Measurements from ENCODE around the gene SPINK4.

The SPINK4 gene

DNA sequence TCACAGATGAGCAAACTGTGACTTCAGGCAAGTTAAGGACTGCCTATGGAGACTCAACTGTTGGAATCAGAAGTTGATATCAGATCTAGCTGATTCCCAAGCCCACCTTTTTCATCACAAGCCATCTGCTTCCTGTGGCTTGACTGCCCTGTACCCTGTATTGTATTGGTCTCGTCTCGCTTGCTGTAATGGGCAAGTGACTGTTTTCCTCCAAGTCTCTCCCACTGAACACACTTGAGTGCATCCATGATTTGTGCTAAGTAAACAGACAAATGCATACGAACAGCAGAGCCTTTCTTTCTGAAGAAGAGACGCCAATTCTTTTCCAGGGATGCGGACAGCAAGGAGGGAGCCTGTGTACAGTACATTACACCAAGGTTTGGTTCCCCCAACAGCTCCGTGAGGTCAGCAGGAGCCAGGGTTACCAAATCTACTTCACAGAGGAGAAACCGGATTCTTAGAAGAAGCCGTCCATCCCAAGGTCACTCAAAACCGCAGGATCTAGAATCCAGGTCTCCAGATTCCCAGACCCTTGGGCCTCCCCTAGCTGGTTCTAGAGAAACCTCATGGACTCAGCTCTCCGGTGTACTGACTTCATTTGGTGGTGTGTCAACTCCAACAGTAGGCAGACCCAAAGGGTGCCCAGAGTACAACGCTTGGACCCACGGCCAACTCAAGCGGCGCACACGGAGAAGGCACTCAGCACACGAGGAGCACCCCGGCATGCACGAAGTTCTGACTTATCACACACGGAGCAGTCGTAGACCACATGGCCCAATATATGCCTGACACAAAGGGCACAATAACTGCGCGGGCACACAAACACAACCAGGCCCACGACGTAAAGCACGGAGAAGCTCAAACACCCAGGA is 23.4 kb downstream of the SPINK4 start:
- no peak for DNase-seq

DNA sequence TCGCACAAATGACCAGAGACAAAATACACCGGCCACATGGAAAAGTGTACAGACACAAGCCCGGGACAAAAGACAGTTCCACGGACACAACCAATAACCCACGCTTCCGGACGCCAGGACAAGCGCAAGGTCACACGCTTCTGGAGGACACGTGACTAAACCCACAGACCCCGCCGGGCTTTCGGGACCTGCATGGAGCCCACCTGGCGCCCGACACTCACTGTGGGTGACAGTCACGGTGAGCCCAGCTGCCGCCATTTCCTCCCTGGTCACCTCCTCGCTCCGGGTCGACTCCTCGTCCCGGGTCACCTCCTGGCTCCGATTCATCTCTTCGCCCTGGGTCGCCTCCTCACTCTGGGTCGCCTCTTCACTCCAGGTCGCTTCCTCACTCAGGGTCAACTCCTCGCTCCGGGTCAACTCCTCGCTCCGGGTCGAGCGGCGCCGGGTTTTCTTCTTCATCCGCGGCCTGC is 24.1 kb downstream of the SPINK4 start:
- no peak for DNase-seq

GRCh38 chr9:33264473-33265177 is 24.7 kb downstream of the SPINK4 start, which contains the start of the genes BAG1 and CHMP5:
Gene BAG1 (minus strand): TSS chr9:33264708.
Gene CHMP5 (plus strand): TSS chr9:33265049. CDS start chr9:33265079, 30 bp downstream.
- peak; percentile 82 for DNase-seq

DNA sequence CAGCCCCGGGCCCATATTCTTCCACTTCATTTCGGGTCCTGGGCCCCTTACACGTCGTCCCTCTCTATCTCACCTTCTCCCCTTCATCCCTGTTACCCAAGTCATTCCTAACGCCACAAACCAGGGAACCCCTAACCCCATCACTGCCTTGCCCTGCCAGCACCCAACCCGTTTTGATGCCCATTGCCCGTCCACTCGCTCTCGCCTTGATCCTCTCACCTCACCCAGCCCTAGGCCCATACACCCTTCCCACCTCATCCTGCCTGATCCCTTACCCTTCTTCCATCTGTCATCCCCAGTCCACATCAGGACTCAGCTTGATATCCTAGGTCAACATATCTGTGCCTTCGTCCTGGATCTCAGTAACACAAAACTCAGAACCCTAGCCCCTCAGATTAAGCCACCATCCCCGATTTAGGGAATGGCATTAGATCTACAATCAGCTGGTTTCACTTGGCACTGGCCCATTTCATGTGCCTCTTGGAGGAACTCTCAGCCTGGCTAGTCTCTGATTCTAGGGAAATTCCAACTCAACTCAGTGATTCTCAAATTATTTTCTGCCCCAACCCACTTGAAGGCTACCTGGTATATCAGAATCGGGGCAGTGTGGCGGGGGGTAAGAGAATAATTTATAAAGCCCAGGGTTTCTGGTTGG is 25.4 kb downstream of the SPINK4 start:
- no peak for DNase-seq

- no peak for DNase-seq
Observed at GRCh38 chr9:33267151-33267767, 27.3 kb downstream of the SPINK4 start.

DNA sequence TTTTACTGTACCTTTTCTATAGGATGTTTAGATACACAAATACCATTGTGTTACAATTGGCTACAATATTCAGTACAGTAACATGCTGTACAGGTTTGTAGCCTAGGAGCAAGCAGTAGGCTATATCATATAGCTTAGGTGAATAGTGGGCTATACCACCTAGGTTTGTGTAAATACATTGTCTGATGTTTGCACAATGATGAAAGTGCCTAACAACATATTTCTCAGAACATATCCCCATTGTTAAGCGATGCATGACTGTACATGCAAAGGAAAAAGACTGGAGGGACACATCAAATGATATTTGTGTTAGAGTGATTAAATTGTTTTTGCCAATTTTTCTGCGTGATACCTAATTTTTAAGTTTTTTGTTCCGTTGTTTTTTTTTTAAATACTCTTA is 30.2 kb downstream of the SPINK4 start:
- DNase-seq: no peak

DNA sequence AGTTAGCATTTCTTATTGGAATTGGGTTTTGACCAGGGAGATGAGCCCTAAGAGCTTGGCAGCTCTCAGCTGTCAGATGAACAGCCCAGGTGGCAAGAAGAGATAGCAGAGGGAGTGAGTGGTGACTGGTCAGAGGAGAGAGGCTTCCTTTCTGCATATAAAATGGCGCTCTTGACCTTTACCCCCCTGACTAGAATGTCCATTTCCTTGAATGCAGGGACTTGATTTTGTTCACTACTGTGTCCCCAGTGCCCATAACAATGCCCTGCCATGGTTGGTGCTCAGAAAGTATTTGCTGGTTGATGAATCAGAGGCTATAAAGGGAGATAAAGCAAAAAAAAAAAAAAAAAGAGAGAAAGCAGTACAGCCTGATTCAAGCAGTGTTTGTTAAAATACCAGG is 32.1 kb downstream of the SPINK4 start:
- no peak for DNase-seq

GRCh38 chr9:33273266-33273971 is 33.5 kb downstream of the SPINK4 start:
- DNase-seq: no peak

- no peak for DNase-seq
Observed at GRCh38 chr9:33273972-33274328, 34.0 kb downstream of the SPINK4 start.

DNA sequence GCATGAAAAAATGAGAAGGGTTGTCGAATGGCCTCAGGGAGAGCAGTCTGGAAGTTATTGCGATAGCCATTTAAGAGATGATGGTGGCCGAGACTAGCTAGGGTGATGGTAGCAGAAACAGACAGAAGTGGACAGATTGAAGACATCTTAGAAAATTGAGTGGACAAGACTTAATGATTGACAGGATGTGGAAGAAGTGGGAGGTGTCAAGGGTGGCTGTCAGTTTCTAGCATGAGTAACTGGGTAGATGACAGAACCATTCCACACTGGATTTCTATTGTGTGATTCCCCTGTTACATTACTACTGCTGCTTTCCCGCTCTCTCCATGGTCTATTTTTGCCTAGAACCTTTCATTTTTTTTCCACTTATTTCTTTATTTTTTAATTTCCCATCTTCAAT is 37.5 kb downstream of the SPINK4 start:
- no peak for DNase-seq

DNA sequence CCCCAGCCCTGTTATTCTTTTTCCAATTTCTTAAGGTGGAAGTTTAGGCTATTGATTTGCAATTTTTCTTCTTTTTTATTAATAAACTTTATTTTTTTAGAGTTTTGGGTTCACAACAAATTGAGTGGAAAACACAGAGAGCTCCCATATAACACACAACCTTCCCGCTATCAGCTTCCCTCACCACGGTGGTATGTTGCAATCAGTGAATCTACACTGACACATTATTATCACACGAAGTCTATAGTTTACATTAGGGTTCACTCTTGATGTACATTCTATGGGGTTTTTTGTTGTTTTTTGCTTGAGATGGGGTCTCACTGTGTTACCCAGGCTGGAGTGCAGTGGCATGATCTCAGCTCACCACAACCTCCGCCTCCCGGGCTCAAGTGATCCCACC is 45.5 kb downstream of the SPINK4 start:
- DNase-seq: no peak

DNA sequence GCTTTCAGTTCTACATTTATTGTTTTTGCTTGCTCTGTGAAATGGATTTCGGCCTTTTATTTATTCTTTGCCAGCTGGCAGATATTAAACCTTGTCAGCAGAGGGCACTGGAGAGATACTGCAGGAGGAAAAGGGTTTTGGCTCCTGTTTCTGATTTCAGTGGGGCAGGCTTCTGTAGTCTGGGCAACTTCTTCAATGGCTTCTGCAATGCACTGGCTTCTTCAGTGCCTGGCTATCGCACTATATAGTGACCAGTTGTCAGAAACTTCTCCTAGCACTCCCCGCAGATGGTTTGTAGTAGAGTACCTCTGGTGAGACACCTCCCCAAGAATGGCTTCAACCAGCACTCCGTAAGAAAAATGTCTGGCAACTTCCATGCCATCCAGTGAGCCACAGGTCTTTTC is 47.1 kb downstream of the SPINK4 start:
- DNase-seq: no peak

GRCh38 chr9:33288235-33288634 is 48.3 kb downstream of the SPINK4 start:
- no peak for DNase-seq

DNA sequence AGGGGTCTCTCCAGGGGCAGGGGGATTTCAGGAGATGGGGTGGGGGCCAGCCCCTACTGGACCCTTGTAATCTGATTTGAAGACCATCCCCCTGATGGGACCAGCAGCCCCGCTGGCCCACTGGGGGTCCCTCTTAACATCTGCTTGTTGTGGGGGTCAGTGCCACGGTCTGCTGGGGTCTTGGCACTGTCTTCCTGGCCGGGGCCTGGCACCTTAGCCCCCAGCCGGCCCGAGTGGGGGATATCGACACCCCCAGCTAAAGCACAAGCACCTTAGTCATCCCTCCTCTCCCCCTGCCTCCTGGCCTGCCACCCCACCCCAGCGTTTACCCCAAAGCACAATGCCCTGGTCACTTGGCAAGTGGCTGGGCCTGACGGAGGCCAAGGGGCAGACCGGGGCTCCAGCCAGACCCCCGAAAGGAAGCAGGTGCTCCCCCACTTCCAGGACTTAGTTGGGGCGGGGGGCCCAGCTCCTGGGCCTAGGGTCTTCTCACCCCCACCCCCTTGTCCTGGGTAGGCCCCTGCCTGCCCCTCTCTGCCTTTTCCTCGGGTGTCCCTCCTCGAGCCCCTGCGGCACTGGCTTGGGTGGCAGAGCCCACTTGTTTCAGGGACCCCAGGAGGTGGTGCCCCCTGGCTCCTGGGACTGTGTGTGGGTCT is 49.0 kb downstream of the SPINK4 start:
- DNase-seq: no peak

DNA sequence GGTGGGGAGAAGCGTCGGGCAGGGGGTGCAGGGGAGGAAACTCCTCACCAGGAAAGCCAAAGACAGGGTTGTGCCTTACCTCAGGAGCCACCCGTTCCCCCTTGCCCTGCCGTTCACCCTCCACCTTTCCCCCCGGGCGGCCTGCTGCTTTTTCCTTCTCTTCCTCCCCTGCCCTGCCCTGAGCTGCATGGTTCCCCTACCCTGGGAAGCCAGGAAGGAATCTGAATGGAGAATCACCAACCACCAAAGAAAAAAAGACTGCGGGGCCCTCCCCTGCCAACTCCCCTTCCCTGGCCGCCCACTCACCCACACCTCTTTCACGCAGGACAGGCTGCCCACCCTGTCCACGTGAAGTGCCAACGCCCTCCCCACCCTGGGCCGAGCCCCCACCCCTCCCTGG is 49.5 kb downstream of the SPINK4 start:
- DNase-seq: no peak

GRCh38 chr9:33289936-33290246 is 49.9 kb downstream of the SPINK4 start:
- no peak for DNase-seq

- peak; percentile 40 for DNase-seq
Observed at GRCh38 chr9:33290247-33291030, 50.5 kb downstream of the SPINK4 start, which contains the start of gene NFX1. Gene NFX1 (plus strand): TSS chr9:33290516. CDS start chr9:33290573, 57 bp downstream.

GRCh38 chr9:33291031-33291397 is 51.0 kb downstream of the SPINK4 start:
- DNase-seq: no peak

- DNase-seq: no peak
Observed at GRCh38 chr9:33291901-33292300, 51.9 kb downstream of the SPINK4 start.

DNA sequence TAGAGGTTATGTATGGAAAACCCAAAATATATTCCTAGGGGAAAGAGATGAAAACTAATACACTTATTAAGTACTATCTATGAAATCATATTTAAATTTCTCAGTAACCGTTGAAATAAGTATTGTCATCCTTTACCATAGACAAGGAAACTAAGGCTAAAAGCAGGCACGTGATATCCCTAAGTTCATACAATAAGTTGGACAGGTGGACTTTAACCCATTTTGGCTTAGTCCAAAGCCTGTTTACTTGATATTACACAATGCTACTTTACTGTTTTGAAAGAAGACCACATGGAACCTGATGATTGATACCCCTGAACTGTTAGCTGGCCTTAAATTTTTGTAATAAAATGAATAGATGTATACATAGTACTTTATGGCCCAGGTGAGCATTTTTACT is 53.8 kb downstream of the SPINK4 start:
- DNase-seq: no peak

All from NCI-H187 treated with DMSO at 0.1 percent for 48 hours (cell line).